Left ventricle myocardium inferior (tissue), 1 donor: ENCODE measurements around the gene ANKS1B. TPM values are rescaled to one million over a fixed set of nuclear protein-coding genes. Genes with fewer than 3 reads are reported as not detected.

Experiments used
- DNase-seq: peaks from one replicate; pipeline ENCODE4 v3.0.0-alpha.2; 2020
- H3K27ac ChIP-seq: fragments of 200-600 bp; replicated peaks from 2 replicates; pipeline ENCODE4 v1.8.0; 2021
- H3K27me3 ChIP-seq: fragments of 200-600 bp; 2 replicates; pipeline ENCODE4 v1.8.0; 2021; ENCODE audit warnings: low read depth
- H3K36me3 ChIP-seq: fragments of 200-600 bp; 2 replicates; pipeline ENCODE4 v1.8.0; 2021
- H3K4me1 ChIP-seq: fragments of 200-600 bp; 2 replicates; pipeline ENCODE4 v1.8.0; 2021
- H3K4me3 ChIP-seq: fragments of 200-600 bp; 2 replicates; pipeline ENCODE4 v1.8.0; 2021; ENCODE audit warnings: mild to moderate bottlenecking, moderate library complexity
- H3K9me3 ChIP-seq: fragments of 200-600 bp; replicated peaks from 2 replicates; pipeline ENCODE4 v1.8.0; 2021
- CTCF ChIP-seq: fragments of 200-600 bp; IDR thresholded peaks from 2 replicates; pipeline ENCODE4 v1.8.0; 2021; ENCODE audit warnings: antibody characterized with exemption, mild to moderate bottlenecking, borderline replicate concordance
- intact Hi-C: fragments of 100-400 bp; cut with micrococcal nuclease; formaldehyde crosslinking; loops from one replicate; pipeline ENCODE4 v1.11.0; 2022
- total RNA-seq: library from RNA; stranded (reverse); fragmentation: NEBNext Ultra II Directional; extraction: Animal tissue kit (Norgen Biotek cat#: 25700); gene quantifications from one replicate; pipeline ENCODE4 v1.2.1, GENCODE V29; 2021
- donor health status: DM: no; HTN: yes; CAD: no; lungs with severe emphysema.

The ANKS1B gene
- total RNA-seq, 1 donor from 2014 or later, result 1.6 TPM

- DNase-seq, result no peak
- H3K4me1 ChIP-seq, result no peaks in the 10 kb centered on the region
- H3K4me3 ChIP-seq, result no peak overlapping the region
- no peaks in the 10 kb centered on the region for H3K9me3 ChIP-seq
- TF ChIP-seq CTCF, result no peak
- no peaks in the 10 kb centered on the region for H3K27me3 ChIP-seq
- no peak overlapping the region for H3K27ac ChIP-seq
- H3K36me3 ChIP-seq, result peaks cover 66% of the 10 kb centered on the region
- intact Hi-C loops, result no loop called here
These were observed 1260.2 kb downstream of the ANKS1B start for GRCh38 chr12:98724384-98725155.

- TF ChIP-seq CTCF, result no peak
- intact Hi-C loops, result no loop called here
- no peak overlapping the region for H3K27ac ChIP-seq
- H3K9me3 ChIP-seq, result no peaks in the 10 kb centered on the region
- no peak for DNase-seq
- peaks cover 56% of the 10 kb centered on the region for H3K36me3 ChIP-seq
- no peaks in the 10 kb centered on the region for H3K4me1 ChIP-seq
- H3K27me3 ChIP-seq, result no peaks in the 10 kb centered on the region
- H3K4me3 ChIP-seq, result no peak overlapping the region
These were observed 1263.5 kb downstream of the ANKS1B start for GRCh38 chr12:98721204-98721702.

GRCh38 chr12:98719515-98720504 lies 1264.9 kb downstream of the ANKS1B start:
- Histone ChIP-seq H3K4me1 (no peaks in the 10 kb centered on the region), H3K27ac (no peak overlapping the region), H3K27me3 (no peaks in the 10 kb centered on the region), H3K9me3 (no peaks in the 10 kb centered on the region), H3K4me3 (no peak overlapping the region), H3K36me3 (peaks cover 52% of the 10 kb centered on the region)
- TF ChIP-seq CTCF, result no peak
- DNase-seq, result no peak
- intact Hi-C loops, result no loop called here

- no peak for DNase-seq
- Histone ChIP-seq H3K9me3 (no peaks in the 10 kb centered on the region), H3K27me3 (no peaks in the 10 kb centered on the region), H3K27ac (no peak overlapping the region), H3K36me3 (peaks cover 59% of the 10 kb centered on the region), H3K4me3 (no peak overlapping the region), H3K4me1 (no peaks in the 10 kb centered on the region)
- intact Hi-C loops, result no loop called here
- TF ChIP-seq CTCF, result no peak
These were observed 1270.3 kb downstream of the ANKS1B start for GRCh38 chr12:98714426-98714825.

- Histone ChIP-seq H3K36me3 (peaks cover 63% of the 10 kb centered on the region), H3K4me3 (no peak overlapping the region), H3K27me3 (no peaks in the 10 kb centered on the region), H3K9me3 (no peaks in the 10 kb centered on the region), H3K4me1 (no peaks in the 10 kb centered on the region), H3K27ac (no peak overlapping the region)
- intact Hi-C loops, result no loop called here
- no peak for TF ChIP-seq CTCF
- no peak for DNase-seq
These were observed 1275.7 kb downstream of the ANKS1B start for GRCh38 chr12:98709022-98709421.
